ENCODE measurements around the gene AIG1. TPM values are rescaled to one million over a fixed set of nuclear protein-coding genes. Genes with fewer than 3 reads are reported as not detected.

AIG1 gene
- total RNA-seq, 1 donor from 2014 or later: 32.3 TPM

GRCh38 chr6:143097224-143097795 is 36.6 kb downstream of the AIG1 start:
- DNase-seq: no peak

GRCh38 chr6:143098054-143098671 is 37.5 kb downstream of the AIG1 start:
- DNase-seq: no peak

- no peak for DNase-seq
Measured at GRCh38 chr6:143099647-143100046, 39.0 kb downstream of the AIG1 start.

- DNase-seq: no peak
Measured at GRCh38 chr6:143100429-143100828, 39.7 kb downstream of the AIG1 start.

- DNase-seq: no peak
Measured at GRCh38 chr6:143103916-143104315, 43.2 kb downstream of the AIG1 start.

GRCh38 chr6:143107440-143107839 is 46.8 kb downstream of the AIG1 start:
- no peak for DNase-seq

- DNase-seq: peak; percentile 35
Measured at GRCh38 chr6:143107911-143108761, 47.4 kb downstream of the AIG1 start.

GRCh38 chr6:143109196-143109595 is 48.5 kb downstream of the AIG1 start:
- DNase-seq: no peak

- DNase-seq: no peak
Measured at GRCh38 chr6:143110572-143110971, 49.9 kb downstream of the AIG1 start.

GRCh38 chr6:143110996-143111395 is 50.3 kb downstream of the AIG1 start:
- no peak for DNase-seq

GRCh38 chr6:143111443-143111842 is 50.8 kb downstream of the AIG1 start:
- DNase-seq: no peak

- no peak for DNase-seq
Measured at GRCh38 chr6:143112084-143112768, 51.5 kb downstream of the AIG1 start.

- DNase-seq: no peak
Measured at GRCh38 chr6:143112837-143113236, 52.1 kb downstream of the AIG1 start.

- DNase-seq: no peak
Measured at GRCh38 chr6:143115728-143116127, 55.0 kb downstream of the AIG1 start.

GRCh38 chr6:143117108-143117507 is 56.4 kb downstream of the AIG1 start:
- no peak for DNase-seq

- no peak for DNase-seq
Measured at GRCh38 chr6:143119260-143119659, 58.6 kb downstream of the AIG1 start.

GRCh38 chr6:143123081-143123480 is 62.4 kb downstream of the AIG1 start:
- DNase-seq: no peak

GRCh38 chr6:143123941-143124340 is 63.3 kb downstream of the AIG1 start:
- DNase-seq: no peak

GRCh38 chr6:143125455-143125854 is 64.8 kb downstream of the AIG1 start:
- DNase-seq: no peak

GRCh38 chr6:143125864-143126573 is 65.3 kb downstream of the AIG1 start:
- DNase-seq: no peak

- no peak for DNase-seq
Measured at GRCh38 chr6:143126574-143126941, 65.9 kb downstream of the AIG1 start.
